C4-2B (cell line): ENCODE measurements around the gene C1QL2.

ENCODE experiments used
- CTCF ChIP-seq: fragments of 450-650 bp; conservative IDR thresholded peaks from 2 replicates; pipeline ENCODE4 v1.5.1; 2017; ENCODE audit warnings: mild to moderate bottlenecking
- ZFX ChIP-seq: fragments of 450-650 bp; IDR thresholded peaks from 2 replicates; pipeline ENCODE4 v1.6.1; 2017

GRCh38 chr2:119206201-119206600 lies 47.6 kb upstream of the C1QL2 start:
- TF ChIP-seq CTCF (no peak), ZFX (no peak)
